T-helper 2 cell treated with Interferon-gamma antibody and Interleukin-4, amounts not matched to agents 5 μg/mL and 100 μg/mL, for 36 hours (primary cell): ENCODE data around the gene PUS3.
"Not testable (repeated sequence)": the region's sequence is repeated elsewhere in the genome, so short reads cannot be mapped to it uniquely, and the experiment has no call there.

Experiments used
- DNase-seq: peaks from one replicate; pipeline ENCODE4 v3.0.0; 2021; ENCODE audit warnings: low spot score
- H3K27ac Mint-ChIP-seq: one replicate; pipeline ENCODE4 v1.8.0; 2021; ENCODE audit warnings: mild to moderate bottlenecking, mixed read lengths
- H3K27me3 Mint-ChIP-seq: one replicate; pipeline ENCODE4 v1.8.0; 2021; ENCODE audit warnings: low read depth, mixed read lengths
- H3K36me3 Mint-ChIP-seq: one replicate; pipeline ENCODE4 v1.8.0; 2021; ENCODE audit warnings: low read depth, mixed read lengths
- H3K4me1 Mint-ChIP-seq: one replicate; pipeline ENCODE4 v1.8.0; 2021; ENCODE audit warnings: low read depth, mixed read lengths
- H3K4me3 Mint-ChIP-seq: one replicate; pipeline ENCODE4 v1.8.0; 2022; ENCODE audit warnings: mild to moderate bottlenecking, moderate library complexity, mixed read lengths
- H3K9me3 Mint-ChIP-seq: one replicate; pipeline ENCODE4 v1.8.0; 2021; ENCODE audit warnings: mixed read lengths

Gene PUS3

DNA sequence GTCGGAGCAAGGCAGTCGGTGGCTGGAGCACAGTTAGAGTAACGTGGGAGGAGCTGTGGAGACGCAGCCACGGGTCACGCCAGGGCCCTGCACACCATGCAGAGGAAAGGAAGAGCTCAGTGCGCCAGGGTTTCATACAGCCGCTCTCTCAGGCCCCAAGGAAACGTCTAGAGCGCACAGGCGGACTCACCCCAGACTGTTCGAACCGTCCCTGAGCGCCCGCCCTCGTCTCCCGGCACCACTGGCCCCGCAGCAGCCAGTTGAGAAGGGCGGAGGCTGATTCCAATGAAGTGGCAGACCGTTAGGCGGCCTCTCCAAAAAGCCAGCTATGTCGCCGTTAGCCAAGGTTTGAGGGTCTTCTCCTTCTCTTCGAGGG, 16.0 kb downstream of the PUS3 start:
- peaks cover 18% of the 10 kb centered on the region for H3K36me3 Mint-ChIP-seq
- peaks cover 41% of the 10 kb centered on the region for H3K4me1 Mint-ChIP-seq
- peaks cover 4% of the 10 kb centered on the region for H3K27me3 Mint-ChIP-seq
- H3K27ac Mint-ChIP-seq = peak overlapping the region; percentile 94
- H3K4me3 Mint-ChIP-seq = peak overlapping the region; percentile 89
- DNase-seq = no peak
- H3K9me3 Mint-ChIP-seq = no peaks in the 10 kb centered on the region

DNA sequence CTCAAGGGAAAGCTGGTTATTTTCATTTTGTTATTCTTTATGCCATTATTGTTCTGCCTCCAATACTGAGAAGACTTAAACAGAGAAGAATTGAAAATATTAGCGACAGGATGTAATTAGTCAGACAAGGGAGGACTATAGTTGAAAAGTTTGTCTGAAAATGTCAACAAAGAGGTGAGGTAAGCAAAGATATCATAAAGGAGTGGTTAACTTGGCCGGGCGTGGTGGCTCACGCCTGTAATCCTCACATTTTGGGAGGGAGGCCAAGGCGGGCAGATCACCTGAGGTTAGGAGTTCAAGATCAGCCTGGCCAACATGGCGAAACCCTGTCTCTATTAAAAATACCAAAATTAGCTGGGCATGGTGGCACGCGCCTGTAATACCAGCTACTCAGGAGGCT, 19.6 kb downstream of the PUS3 start:
- no peak overlapping the region for H3K27ac Mint-ChIP-seq

GRCh38 chr11:125881291-125881690, 21.7 kb downstream of the PUS3 start:
- H3K4me3 Mint-ChIP-seq = no peak overlapping the region
- H3K27me3 Mint-ChIP-seq = no peaks in the 10 kb centered on the region
- peaks cover 3% of the 10 kb centered on the region for H3K36me3 Mint-ChIP-seq
- H3K27ac Mint-ChIP-seq = no peak overlapping the region
- peaks cover 13% of the 10 kb centered on the region for H3K4me1 Mint-ChIP-seq
- DNase-seq = no peak
- no peaks in the 10 kb centered on the region for H3K9me3 Mint-ChIP-seq

More for the DNA sequence above, 19.6 kb downstream of the PUS3 start:
- Mint-ChIP-seq H3K36me3 (peaks cover 6% of the 10 kb centered on the region), H3K4me3 (no peak overlapping the region), H3K27me3 (peaks cover 4% of the 10 kb centered on the region), H3K9me3 (no peaks in the 10 kb centered on the region), H3K4me1 (peaks cover 24% of the 10 kb centered on the region)
- no peak for DNase-seq

- H3K9me3 Mint-ChIP-seq = no peaks in the 10 kb centered on the region
- no peak overlapping the region for H3K4me3 Mint-ChIP-seq
- no peaks in the 10 kb centered on the region for H3K27me3 Mint-ChIP-seq
- H3K36me3 Mint-ChIP-seq = no peaks in the 10 kb centered on the region
- H3K27ac Mint-ChIP-seq = no peak overlapping the region
- no peaks in the 10 kb centered on the region for H3K4me1 Mint-ChIP-seq
- no peak for DNase-seq
Measured at GRCh38 chr11:125874556-125875124, 28.4 kb downstream of the PUS3 start.

GRCh38 chr11:125873881-125874555, 29.0 kb downstream of the PUS3 start:
- Mint-ChIP-seq H3K4me3 (no peak overlapping the region), H3K4me1 (no peaks in the 10 kb centered on the region), H3K36me3 (no peaks in the 10 kb centered on the region), H3K27me3 (no peaks in the 10 kb centered on the region), H3K27ac (no peak overlapping the region), H3K9me3 (no peaks in the 10 kb centered on the region)
- DNase-seq = no peak

- Mint-ChIP-seq H3K4me1 (no peaks in the 10 kb centered on the region), H3K9me3 (no peaks in the 10 kb centered on the region), H3K4me3 (no peak overlapping the region), H3K36me3 (no peaks in the 10 kb centered on the region), H3K27me3 (no peaks in the 10 kb centered on the region), H3K27ac (no peak overlapping the region)
- DNase-seq = no peak
Measured at GRCh38 chr11:125872138-125872491, 30.9 kb downstream of the PUS3 start.

- Mint-ChIP-seq H3K36me3 (no peaks in the 10 kb centered on the region), H3K4me3 (no peak overlapping the region), H3K27ac (no peak overlapping the region), H3K27me3 (no peaks in the 10 kb centered on the region), H3K9me3 (no peaks in the 10 kb centered on the region), H3K4me1 (no peaks in the 10 kb centered on the region)
- DNase-seq = no peak
Measured at GRCh38 chr11:125871391-125872137, 31.4 kb downstream of the PUS3 start.

- no peak for DNase-seq
- Mint-ChIP-seq H3K9me3 (no peaks in the 10 kb centered on the region), H3K27ac (no peak overlapping the region), H3K4me3 (no peak overlapping the region), H3K27me3 (no peaks in the 10 kb centered on the region), H3K4me1 (no peaks in the 10 kb centered on the region), H3K36me3 (no peaks in the 10 kb centered on the region)
Measured at GRCh38 chr11:125869521-125869920, 33.5 kb downstream of the PUS3 start.

DNA sequence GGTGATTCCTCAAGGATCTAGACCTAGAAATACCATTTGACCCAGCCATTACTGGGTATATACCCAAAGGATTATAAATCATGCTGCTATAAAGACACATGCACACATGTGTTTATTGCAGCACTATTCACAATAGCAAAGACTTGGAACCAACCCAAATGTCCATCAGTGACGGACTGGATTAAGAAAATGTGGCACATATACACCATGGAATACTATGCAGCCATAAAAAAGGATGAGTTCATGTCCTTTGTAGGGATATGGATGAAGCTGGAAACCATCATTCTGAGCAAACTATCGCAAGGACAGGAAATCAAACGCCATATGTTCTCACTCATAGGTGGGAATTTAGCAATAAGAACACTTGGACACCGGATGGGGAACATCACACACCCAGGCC, 37.7 kb downstream of the PUS3 start:
- H3K4me3 Mint-ChIP-seq, H3K27ac Mint-ChIP-seq, DNase-seq, H3K9me3 Mint-ChIP-seq, H3K36me3 Mint-ChIP-seq, H3K27me3 Mint-ChIP-seq, H3K4me1 Mint-ChIP-seq: not testable (repeated sequence)

- H3K4me3 Mint-ChIP-seq, H3K27ac Mint-ChIP-seq, H3K36me3 Mint-ChIP-seq, H3K27me3 Mint-ChIP-seq, DNase-seq, H3K4me1 Mint-ChIP-seq: not testable (repeated sequence)
- peaks cover 13% of the 10 kb centered on the region for H3K9me3 Mint-ChIP-seq
Measured at GRCh38 chr11:125862786-125863185, 40.2 kb downstream of the PUS3 start.

DNA sequence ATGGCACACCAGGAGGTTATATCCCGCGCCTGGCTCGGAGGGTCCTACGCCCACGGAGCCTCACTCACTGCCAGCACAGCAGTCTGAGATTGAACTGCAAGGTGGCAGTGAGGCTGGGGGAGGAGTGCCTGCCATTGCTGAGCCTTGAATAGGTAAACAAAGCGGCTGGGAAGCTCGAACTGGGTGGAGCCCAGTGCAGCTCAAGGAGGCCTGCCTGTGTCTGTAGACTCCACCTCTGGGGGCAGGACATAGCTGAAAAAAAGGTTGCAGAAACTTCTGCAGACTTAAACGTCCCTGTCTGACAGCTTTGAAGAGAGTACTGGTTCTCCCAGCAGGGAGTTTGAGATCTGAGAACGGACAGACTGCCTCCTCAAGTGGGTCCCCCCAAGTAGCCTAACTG, 45.3 kb downstream of the PUS3 start:
- H3K9me3 Mint-ChIP-seq = peaks cover 33% of the 10 kb centered on the region
- H3K4me1 Mint-ChIP-seq, H3K27ac Mint-ChIP-seq, H3K27me3 Mint-ChIP-seq, H3K36me3 Mint-ChIP-seq, DNase-seq, H3K4me3 Mint-ChIP-seq: not testable (repeated sequence)

GRCh38 chr11:125846188-125846587, 56.8 kb downstream of the PUS3 start:
- no peaks in the 10 kb centered on the region for H3K27me3 Mint-ChIP-seq

More at GRCh38 chr11:125846188-125846587, 56.8 kb downstream of the PUS3 start:
- H3K9me3 Mint-ChIP-seq = peaks cover 24% of the 10 kb centered on the region
- no peak overlapping the region for H3K4me3 Mint-ChIP-seq
- no peak overlapping the region for H3K27ac Mint-ChIP-seq
- no peaks in the 10 kb centered on the region for H3K4me1 Mint-ChIP-seq
- peaks cover 8% of the 10 kb centered on the region for H3K36me3 Mint-ChIP-seq
- no peak for DNase-seq
